GM12878 (cell line): ENCODE data around the gene GALNT17. TPM values are rescaled to one million over a fixed set of nuclear protein-coding genes. Genes with fewer than 3 reads are reported as not detected.

Experiments
- ATAC-seq: fragments of 200-7000 bp; cut with Tn5 transposase; 3 replicates; pipeline ENCODE4 v1.9.1; 2020; ENCODE audit warnings: mild to moderate bottlenecking, moderate library complexity
- BruUV-seq: library from RNA; stranded (reverse); fragments of 400-500 nt; replicated peaks from 2 replicates; lab custom pipeline; 2021; lab: Mats Ljungman, UMichigan
- CTCF ChIA-PET: fragments of 300-600 bp; sonication (Branson Sonifier 250); formaldehyde crosslinking; extraction: SDS; loops from one replicate; lab custom pipeline; 2021; ENCODE audit warnings: inconsistent platforms; lab: Yijun Ruan, JAX
- POLR2A ChIA-PET: fragments of 350-600 bp; formaldehyde crosslinking; extraction: SDS; loops from one replicate; lab custom pipeline; 2021; ENCODE audit warnings: inconsistent platforms; lab: Charles Lee
- RAD21 ChIA-PET: fragments of 300-600 bp; sonication (Branson Sonifier 250); formaldehyde crosslinking; loops from one replicate; lab custom pipeline; 2023; ENCODE audit warnings: antibody characterized with exemption; ENCODE audit not compliant: unreplicated experiment; lab: Charles Lee
- SMC1A ChIA-PET: fragments of 300-600 bp; sonication (Branson Sonifier 250); formaldehyde crosslinking; loops from one replicate; lab custom pipeline; 2023; ENCODE audit not compliant: unreplicated experiment, uncharacterized antibody; lab: Charles Lee
- DNase-seq: peaks from one replicate; pipeline ENCODE4 v3.0.0-alpha.2; 2011; ENCODE audit warnings: low read depth, low spot score
- FAIRE-seq: peaks from 3 replicates; lab custom pipeline; 2011; peaks lifted over from hg19 to GRCh38; lab: Jason Lieb, UNC
- H2AFZ ChIP-seq: 2 replicates; pipeline ENCODE4 v1.6.0; 2011; ENCODE audit warnings: low read depth, low read length, control low read depth; ENCODE audit not compliant: control insufficient read depth
- H3K27ac ChIP-seq: 2 replicates; pipeline ENCODE4 v1.5.1; 2011; ENCODE audit warnings: control low read depth; ENCODE audit not compliant: control insufficient read depth, insufficient read depth
- H3K27me3 ChIP-seq, 2 experiments: replicated peaks in 1 of 2; 2 replicates each; pipeline versions ENCODE4 v1.6.0 to v1.6.1; 2011; ENCODE audit warnings: low read length in 1 of 2; ENCODE audit not compliant: control insufficient read depth in 2 of 2, insufficient read depth in 2 of 2
- H3K36me3 ChIP-seq, 2 experiments: 2 replicates each; pipeline ENCODE4 v1.5.1; 2011; ENCODE audit warnings: low read length in 1 of 2; ENCODE audit not compliant: control insufficient read depth in 2 of 2, insufficient read depth in 2 of 2
- H3K4me1 ChIP-seq: 2 replicates; pipeline ENCODE4 v1.6.1; 2011; ENCODE audit warnings: mild to moderate bottlenecking, low read length, moderate library complexity, mixed read lengths; ENCODE audit not compliant: control insufficient read depth, insufficient read depth
- H3K4me2 ChIP-seq: 2 replicates; pipeline ENCODE4 v1.6.0; 2011; ENCODE audit warnings: control low read depth; ENCODE audit not compliant: control insufficient read depth, insufficient read depth
- H3K4me3 ChIP-seq: fragments of 200-600 bp; sonication (generic); 2 replicates; pipeline ENCODE4 v1.5.1; 2016
- H3K79me2 ChIP-seq: 2 replicates; pipeline ENCODE4 v1.6.0; 2011; ENCODE audit warnings: low read length; ENCODE audit not compliant: control insufficient read depth, insufficient read depth
- H3K9ac ChIP-seq: 2 replicates; pipeline ENCODE4 v1.8.0; 2011; ENCODE audit warnings: low read length, control low read depth, mixed read lengths; ENCODE audit not compliant: control insufficient read depth, insufficient read depth
- H3K9me3 ChIP-seq: replicated peaks from 3 replicates; pipeline ENCODE4 v1.5.1; 2011; ENCODE audit warnings: mild to moderate bottlenecking, low read length; ENCODE audit not compliant: control insufficient read depth, insufficient read depth
- H4K20me1 ChIP-seq: 2 replicates; pipeline ENCODE4 v1.6.0; 2011; ENCODE audit not compliant: control insufficient read depth, insufficient read depth
- BCL11A ChIP-seq: IDR thresholded peaks from 2 replicates; pipeline ENCODE4 v1.6.1; 2011; ENCODE audit warnings: low read depth, low read length
- BHLHE40 ChIP-seq, 2 experiments: fragments of 450-650 bp in 1 of 2; IDR thresholded peaks; 2 replicates each; pipeline ENCODE4 v1.6.1; 2011 to 2017; ENCODE audit warnings: low read depth in 2 of 2, borderline replicate concordance in 1 of 2, improper control_type of control experiment in 1 of 2, low read length in 1 of 2, mild to moderate bottlenecking in 1 of 2
- IRF4 ChIP-seq: IDR thresholded peaks from 2 replicates; pipeline ENCODE4 v1.6.1; 2011; ENCODE audit warnings: low read depth, low read length
- MEF2A ChIP-seq: IDR thresholded peaks from 2 replicates; pipeline ENCODE4 v1.6.1; 2011; ENCODE audit warnings: low read depth, mild to moderate bottlenecking, low read length, moderate library complexity; ENCODE audit not compliant: insufficient read depth
- MYB ChIP-seq: fragments of 150-350 bp; IDR thresholded peaks from 2 replicates; pipeline ENCODE4 v1.6.1; 2014; ENCODE audit warnings: mild to moderate bottlenecking, low read depth, low read length, borderline replicate concordance
- NFXL1 ChIP-seq: fragments of 450-650 bp; IDR thresholded peaks from 2 replicates; pipeline ENCODE4 v1.6.1; 2017; ENCODE audit warnings: antibody characterized with exemption, mild to moderate bottlenecking, borderline replicate concordance
- RCOR1 ChIP-seq: conservative IDR thresholded peaks from 2 replicates; pipeline ENCODE4 v1.6.1; 2012; ENCODE audit warnings: low read depth, low read length, improper control_type of control experiment
- WGBS: methylation state at CpG from one replicate; pipeline ENCODE4 v1.1.6; 2016; ENCODE audit warnings: low lambda C conversion rate; ENCODE audit not compliant: insufficient replicate concordance, insufficient coverage; ENCODE audit errors: missing lambda C conversion rate; 5-methylcytosine and 5-hydroxymethylcytosine counted together
- in situ Hi-C: fragments of 300-500 bp; cut with MboI; formaldehyde crosslinking; loops from 9 replicates; pipeline ENCODE4 v1.14.3; 2018; ENCODE audit warnings: mixed read lengths
- intact Hi-C: fragments of 100-400 bp; cut with micrococcal nuclease; formaldehyde crosslinking; loops from one replicate; pipeline ENCODE4 v1.14.2; 2022; ENCODE audit not compliant: unreplicated experiment
- polyA plus RNA-seq, 11 experiments: library from polyadenylated mRNA; depleted of rRNA in 4 of 11; unstranded in 6 of 11; stranded (reverse) in 5 of 11; fragments of >200 nt; fragmentation: Nextera tagmentation in 4 of 11; fragmentation: Illumina TruSeq in 1 of 11; extraction: Ambion mirVana in 4 of 11; extraction: Trizol in 1 of 11; gene quantifications; 1 replicate in 1 of 11; 2 replicates in 10 of 11; pipeline versions ENCODE4 v1.2.1 to v1.2.3, GENCODE V29; 2011 to 2016; ENCODE audit warnings: inconsistent platforms in 2 of 11, missing spikeins in 2 of 11, low read depth in 1 of 11
- total RNA-seq, 4 experiments: library from RNA; depleted of rRNA in 3 of 4; stranded (reverse); fragments of >200 nt in 3 of 4; fragmentation: Illumina TruSeq in 1 of 4; extraction: Trizol in 1 of 4; gene quantifications; 2 replicates each; pipeline versions ENCODE4 v1.2.1 to v1.2.3, GENCODE V29; 2013 to 2021

The GALNT17 gene
- total and polyA plus RNA-seq, 10 of the 15 experiments (the other 5 are each of a cell fraction or from before 2014, with no cell fraction given) = 0.12 to 0.15 TPM; not detected in 8

DNA sequence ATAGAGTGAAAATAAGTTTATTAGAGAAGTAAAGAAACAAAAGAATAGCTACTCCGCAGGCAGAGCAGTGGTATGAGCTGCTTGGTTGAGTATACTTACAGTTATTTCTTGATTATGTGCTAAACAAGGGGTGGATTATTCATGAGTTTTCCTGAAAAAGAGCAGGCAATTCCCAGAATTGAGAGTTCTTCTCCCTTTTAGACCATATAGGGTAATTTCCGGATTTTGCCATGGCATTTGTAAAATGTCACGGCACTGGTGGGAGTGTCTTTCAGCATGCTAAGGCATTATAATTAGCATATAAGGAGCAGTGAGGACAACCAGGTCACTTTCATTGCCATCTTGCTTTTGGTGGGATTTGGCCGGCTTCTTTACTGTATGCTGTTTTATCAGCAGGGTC is 25.7 kb upstream of the GALNT17 start:
- FAIRE-seq (no peak), DNase-seq (no peak), ATAC-seq (no peak)
- H3K9me3 ChIP-seq = no peaks in the 10 kb centered on the region
- no peaks in the 10 kb centered on the region for H3K27me3 ChIP-seq
- no peaks in the 10 kb centered on the region for H3K79me2 ChIP-seq
- H2AFZ ChIP-seq = no peak overlapping the region
- intact Hi-C loops = no loop called here
- H4K20me1 ChIP-seq = no peaks in the 10 kb centered on the region
- H3K4me3 ChIP-seq = no peak overlapping the region
- no peak overlapping the region for H3K4me2 ChIP-seq
- RAD21 ChIA-PET = no interaction called here
- 47% methylated on average over 4 of the region's 4 CpGs for WGBS
- TF ChIP-seq BHLHE40 (IDR thresholded peaks at IDR 0.05; ENCODE audit: borderline replicate concordance in 1 of 2, low read depth in 2 of 2, low read length in 1 of 2) (no peak), MYB (no peak), NFXL1 (no peak), IRF4 (no peak)
- no peaks in the 10 kb centered on the region for H3K4me1 ChIP-seq
- CTCF ChIA-PET = no interaction called here
- no TSS peak for BruUV-seq
- POLR2A ChIA-PET = no interaction called here
- SMC1A ChIA-PET = no interaction called here
- in situ Hi-C loops = no loop called here
- H3K27ac ChIP-seq = no peak overlapping the region
- H3K9ac ChIP-seq = no peak overlapping the region
- H3K36me3 ChIP-seq = no peaks in the 10 kb centered on the region

DNA sequence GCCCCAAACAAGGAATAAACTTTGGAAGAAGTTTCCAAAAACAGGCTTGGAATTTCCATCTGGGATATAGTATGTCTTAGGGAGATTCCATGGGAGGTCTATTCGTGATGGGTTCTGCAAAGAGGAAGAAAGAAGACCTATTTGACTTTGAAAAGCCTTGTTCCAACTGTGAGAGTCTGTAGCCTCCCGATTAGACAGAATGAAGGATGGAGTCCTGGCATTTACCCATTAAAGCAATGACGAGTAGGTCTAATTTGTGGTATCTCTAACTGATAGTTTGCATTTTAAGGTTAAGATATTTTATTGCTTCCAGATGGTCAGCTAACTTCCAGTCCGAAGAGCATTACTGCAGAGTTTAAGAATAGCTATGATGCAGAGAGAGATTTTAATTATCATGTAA is 19.5 kb upstream of the GALNT17 start:
- in situ Hi-C loops = no loop called here
- H3K79me2 ChIP-seq = no peaks in the 10 kb centered on the region
- CTCF ChIA-PET = no interaction called here
- no peak overlapping the region for H3K27ac ChIP-seq
- ATAC-seq (no peak), DNase-seq (no peak), FAIRE-seq (no peak)
- WGBS = 4% methylated on average over 4 of the region's 4 CpGs
- no peaks in the 10 kb centered on the region for H3K27me3 ChIP-seq
- H3K36me3 ChIP-seq = no peaks in the 10 kb centered on the region
- H3K4me2 ChIP-seq = no peak overlapping the region
- TF ChIP-seq RCOR1 (no peak), IRF4 (no peak), MEF2A (no peak), BCL11A (no peak)
- BruUV-seq = no TSS peak
- intact Hi-C loops = no loop called here
- RAD21 ChIA-PET = no interaction called here
- H2AFZ ChIP-seq = no peak overlapping the region
- H4K20me1 ChIP-seq = no peaks in the 10 kb centered on the region
- POLR2A ChIA-PET = no interaction called here
- H3K4me1 ChIP-seq = no peaks in the 10 kb centered on the region
- SMC1A ChIA-PET = no interaction called here
- H3K9me3 ChIP-seq = no peaks in the 10 kb centered on the region
- H3K4me3 ChIP-seq = no peak overlapping the region
- H3K9ac ChIP-seq = no peak overlapping the region
